HepG2 (cell line): ENCODE measurements around the gene TMX2. TPM values are rescaled to one million over a fixed set of nuclear protein-coding genes. Genes with fewer than 3 reads are reported as not detected.
A peak's percentile ranks its signal among the peaks of the same experiment; 100 is the strongest.

Source experiments
- FOSL1 ChIP-seq: sonication (generic); formaldehyde crosslinking; IDR thresholded peaks from 2 replicates; pipeline ENCODE4 v1.9.0; 2021; ENCODE audit warnings: missing genetic modification reagents, borderline replicate concordance
- HCFC1 ChIP-seq: fragments of 150-350 bp; IDR thresholded peaks from 2 replicates; pipeline ENCODE4 v1.6.1; 2014; ENCODE audit warnings: low read depth, low read length
- HDAC1 ChIP-seq: sonication (generic); formaldehyde crosslinking; IDR thresholded peaks from 2 replicates; pipeline ENCODE4 v1.5.1; 2020; ENCODE audit warnings: mild to moderate bottlenecking, missing genetic modification reagents
- HNF1B ChIP-seq: sonication (generic); formaldehyde crosslinking; IDR thresholded peaks from 2 replicates; pipeline ENCODE4 v1.5.1; 2020; ENCODE audit warnings: mild to moderate bottlenecking, moderate library complexity, missing genetic modification reagents
- MXD3 ChIP-seq: IDR thresholded peaks from 2 replicates; pipeline ENCODE4 v1.6.1; 2016; ENCODE audit warnings: mild to moderate bottlenecking, missing biosample characterization, missing genetic modification reagents
- POLR2AphosphoS5 ChIP-seq: IDR thresholded peaks from 2 replicates; pipeline ENCODE4 v1.6.1; 2012; ENCODE audit warnings: low read depth, low read length
- SALL2 ChIP-seq: sonication (generic); formaldehyde crosslinking; IDR thresholded peaks from 2 replicates; pipeline ENCODE4 v1.8.1; 2023; ENCODE audit warnings: mild to moderate bottlenecking, missing genetic modification reagents, inconsistent platforms
- SP4 ChIP-seq: sonication (generic); formaldehyde crosslinking; IDR thresholded peaks from 2 replicates; pipeline ENCODE4 v1.8.1; 2023; ENCODE audit warnings: mild to moderate bottlenecking, missing genetic modification reagents
- WIZ ChIP-seq: sonication (generic); formaldehyde crosslinking; IDR thresholded peaks from 2 replicates; pipeline ENCODE4 v1.5.1; 2020; ENCODE audit warnings: mild to moderate bottlenecking, missing genetic modification reagents
- ZBTB26 ChIP-seq: IDR thresholded peaks from 2 replicates; pipeline ENCODE4 v1.6.1; 2016; ENCODE audit warnings: missing compliant biosample characterization, missing genetic modification reagents, borderline replicate concordance
- ZFX ChIP-seq: sonication (generic); formaldehyde crosslinking; IDR thresholded peaks from 2 replicates; pipeline ENCODE4 v1.4.0; 2020; ENCODE audit warnings: mild to moderate bottlenecking, low read depth, missing genetic modification reagents, moderate library complexity
- ZNF501 ChIP-seq: sonication (generic); formaldehyde crosslinking; IDR thresholded peaks from 2 replicates; pipeline ENCODE4 v1.5.1; 2020; ENCODE audit warnings: mild to moderate bottlenecking, moderate library complexity, missing genetic modification reagents
- ZNF782 ChIP-seq: sonication (generic); formaldehyde crosslinking; IDR thresholded peaks from 2 replicates; pipeline ENCODE4 v1.4.0; 2020; ENCODE audit warnings: missing genetic modification reagents, mild to moderate bottlenecking, borderline replicate concordance
- ZSCAN22 ChIP-seq: sonication (generic); formaldehyde crosslinking; IDR thresholded peaks from 2 replicates; pipeline ENCODE4 v1.4.0; 2020; ENCODE audit warnings: mild to moderate bottlenecking, missing genetic modification reagents
- polyA plus RNA-seq, 8 experiments: library from polyadenylated mRNA; depleted of rRNA in 3 of 8; stranded (reverse) in 7 of 8; unstranded in 1 of 8; fragments of >200 nt; fragmentation: Illumina TruSeq in 4 of 8; extraction: Trizol in 4 of 8; gene quantifications; 2 replicates each; pipeline versions ENCODE4 v1.2.1 to v1.2.3, GENCODE V29; 2011 to 2016; ENCODE audit warnings: low read depth in 4 of 8, missing spikeins in 1 of 8, mixed read lengths in 1 of 8; ENCODE audit not compliant: insufficient read depth in 1 of 8
- total RNA-seq, 5 experiments: library from RNA; depleted of rRNA; stranded (reverse); fragments of >200 nt; fragmentation: Illumina TruSeq; extraction: Trizol; gene quantifications; 2 replicates each; pipeline ENCODE4 v1.2.3, GENCODE V29; 2016; ENCODE audit warnings: low read depth in 1 of 5
- TF ChIP-seq, protein P1 (sequence below): IDR thresholded peaks from 2 replicates; pipeline ENCODE4 v1.6.1; 2016; ENCODE audit warnings: low read depth, missing genetic modification reagents, missing compliant biosample characterization
- TF ChIP-seq, protein P2 (sequence below): sonication (generic); formaldehyde crosslinking; IDR thresholded peaks from 2 replicates; pipeline ENCODE4 v1.4.0; 2020; ENCODE audit warnings: missing genetic modification reagents

The TMX2 gene
- total and polyA plus RNA-seq, 2 of the 13 experiments (the other 11 are each of a cell fraction or from before 2014, with no cell fraction given) = 84.5 to 129 TPM

DNA sequence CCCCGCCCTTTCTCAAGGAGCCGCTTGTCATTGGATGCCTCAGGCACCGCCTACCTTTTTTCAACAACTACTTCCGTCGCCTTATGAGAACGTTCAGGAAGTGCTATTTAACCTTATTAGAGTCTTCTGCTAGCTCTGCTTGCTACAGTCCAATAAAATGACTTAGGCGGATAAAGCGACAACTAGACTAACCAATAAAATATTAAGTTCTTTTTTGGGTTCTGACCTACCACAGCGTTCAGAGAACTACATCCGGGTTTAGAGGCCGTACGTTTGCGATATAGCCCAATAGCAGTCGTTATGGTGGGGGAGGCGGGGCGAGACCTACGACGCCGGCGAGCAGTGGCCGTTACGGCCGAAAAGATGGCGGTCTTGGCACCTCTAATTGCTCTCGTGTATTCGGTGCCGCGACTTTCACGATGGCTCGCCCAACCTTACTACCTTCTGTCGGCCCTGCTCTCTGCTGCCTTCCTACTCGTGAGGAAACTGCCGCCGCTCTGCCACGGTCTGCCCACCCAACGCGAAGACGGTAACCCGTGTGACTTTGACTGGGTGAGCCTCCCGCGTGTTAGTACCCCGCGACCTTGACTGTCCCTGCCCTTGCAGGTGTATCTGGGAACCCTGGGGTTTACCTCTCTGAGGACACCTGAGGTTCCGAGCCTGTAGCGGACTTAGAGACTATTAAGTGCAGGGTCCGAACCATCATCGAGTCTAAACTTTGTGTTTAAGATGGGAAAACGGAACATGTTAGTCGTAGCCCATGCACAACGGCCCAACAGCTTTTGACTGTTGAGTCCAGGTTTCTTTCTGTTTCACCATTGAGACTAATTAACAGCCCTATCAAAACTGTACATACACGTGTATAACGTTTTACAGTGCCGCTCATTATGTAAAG, at the start of gene TMX2 (continued):
- TF ChIP-seq, protein P1, sequence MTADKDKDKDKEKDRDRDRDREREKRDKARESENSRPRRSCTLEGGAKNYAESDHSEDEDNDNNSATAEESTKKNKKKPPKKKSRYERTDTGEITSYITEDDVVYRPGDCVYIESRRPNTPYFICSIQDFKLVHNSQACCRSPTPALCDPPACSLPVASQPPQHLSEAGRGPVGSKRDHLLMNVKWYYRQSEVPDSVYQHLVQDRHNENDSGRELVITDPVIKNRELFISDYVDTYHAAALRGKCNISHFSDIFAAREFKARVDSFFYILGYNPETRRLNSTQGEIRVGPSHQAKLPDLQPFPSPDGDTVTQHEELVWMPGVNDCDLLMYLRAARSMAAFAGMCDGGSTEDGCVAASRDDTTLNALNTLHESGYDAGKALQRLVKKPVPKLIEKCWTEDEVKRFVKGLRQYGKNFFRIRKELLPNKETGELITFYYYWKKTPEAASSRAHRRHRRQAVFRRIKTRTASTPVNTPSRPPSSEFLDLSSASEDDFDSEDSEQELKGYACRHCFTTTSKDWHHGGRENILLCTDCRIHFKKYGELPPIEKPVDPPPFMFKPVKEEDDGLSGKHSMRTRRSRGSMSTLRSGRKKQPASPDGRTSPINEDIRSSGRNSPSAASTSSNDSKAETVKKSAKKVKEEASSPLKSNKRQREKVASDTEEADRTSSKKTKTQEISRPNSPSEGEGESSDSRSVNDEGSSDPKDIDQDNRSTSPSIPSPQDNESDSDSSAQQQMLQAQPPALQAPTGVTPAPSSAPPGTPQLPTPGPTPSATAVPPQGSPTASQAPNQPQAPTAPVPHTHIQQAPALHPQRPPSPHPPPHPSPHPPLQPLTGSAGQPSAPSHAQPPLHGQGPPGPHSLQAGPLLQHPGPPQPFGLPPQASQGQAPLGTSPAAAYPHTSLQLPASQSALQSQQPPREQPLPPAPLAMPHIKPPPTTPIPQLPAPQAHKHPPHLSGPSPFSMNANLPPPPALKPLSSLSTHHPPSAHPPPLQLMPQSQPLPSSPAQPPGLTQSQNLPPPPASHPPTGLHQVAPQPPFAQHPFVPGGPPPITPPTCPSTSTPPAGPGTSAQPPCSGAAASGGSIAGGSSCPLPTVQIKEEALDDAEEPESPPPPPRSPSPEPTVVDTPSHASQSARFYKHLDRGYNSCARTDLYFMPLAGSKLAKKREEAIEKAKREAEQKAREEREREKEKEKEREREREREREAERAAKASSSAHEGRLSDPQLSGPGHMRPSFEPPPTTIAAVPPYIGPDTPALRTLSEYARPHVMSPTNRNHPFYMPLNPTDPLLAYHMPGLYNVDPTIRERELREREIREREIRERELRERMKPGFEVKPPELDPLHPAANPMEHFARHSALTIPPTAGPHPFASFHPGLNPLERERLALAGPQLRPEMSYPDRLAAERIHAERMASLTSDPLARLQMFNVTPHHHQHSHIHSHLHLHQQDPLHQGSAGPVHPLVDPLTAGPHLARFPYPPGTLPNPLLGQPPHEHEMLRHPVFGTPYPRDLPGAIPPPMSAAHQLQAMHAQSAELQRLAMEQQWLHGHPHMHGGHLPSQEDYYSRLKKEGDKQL (CRISPR knock-in tag) = no peak
- no peak for TF ChIP-seq WIZ
- TF ChIP-seq ZFX (CRISPR knock-in tag) = peak; percentile 15
- TF ChIP-seq HCFC1 = no peak; the same call in 1 of the 2 replicates
- TF ChIP-seq POLR2AphosphoS5 = peak; percentile 52; the same call in 1 of the 2 replicates
- TF ChIP-seq, protein P2, sequence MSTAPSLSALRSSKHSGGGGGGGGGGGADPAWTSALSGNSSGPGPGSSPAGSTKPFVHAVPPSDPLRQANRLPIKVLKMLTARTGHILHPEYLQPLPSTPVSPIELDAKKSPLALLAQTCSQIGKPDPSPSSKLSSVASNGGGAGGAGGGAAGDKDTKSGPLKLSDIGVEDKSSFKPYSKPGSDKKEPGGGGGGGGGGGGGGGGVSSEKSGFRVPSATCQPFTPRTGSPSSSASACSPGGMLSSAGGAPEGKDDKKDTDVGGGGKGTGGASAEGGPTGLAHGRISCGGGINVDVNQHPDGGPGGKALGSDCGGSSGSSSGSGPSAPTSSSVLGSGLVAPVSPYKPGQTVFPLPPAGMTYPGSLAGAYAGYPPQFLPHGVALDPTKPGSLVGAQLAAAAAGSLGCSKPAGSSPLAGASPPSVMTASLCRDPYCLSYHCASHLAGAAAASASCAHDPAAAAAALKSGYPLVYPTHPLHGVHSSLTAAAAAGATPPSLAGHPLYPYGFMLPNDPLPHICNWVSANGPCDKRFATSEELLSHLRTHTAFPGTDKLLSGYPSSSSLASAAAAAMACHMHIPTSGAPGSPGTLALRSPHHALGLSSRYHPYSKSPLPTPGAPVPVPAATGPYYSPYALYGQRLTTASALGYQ (CRISPR knock-in tag) = 0 out of 2 replicates have a peak, but pooled peaks have one; percentile 27
- TF ChIP-seq SP4 = peak; percentile 55; the same call in 1 of the 2 replicates
- TF ChIP-seq HNF1B (CRISPR knock-in tag) = peak; percentile 17; the same call in 1 of the 2 replicates
- TF ChIP-seq HDAC1 (CRISPR knock-in tag) = peak; percentile 78
- TF ChIP-seq FOSL1 (CRISPR knock-in tag) = no peak
- no peak for TF ChIP-seq ZBTB26 (CRISPR knock-in tag)
- no peak for TF ChIP-seq MXD3 (CRISPR knock-in tag)
- TF ChIP-seq ZNF782 (CRISPR knock-in tag) = no peak
- TF ChIP-seq ZNF501 (CRISPR knock-in tag) = peak; percentile 27; the same call in 1 of the 2 replicates
- TF ChIP-seq SALL2 (CRISPR knock-in tag) = peak; percentile 71
- TF ChIP-seq ZSCAN22 = no peak
